ENCODE data around the gene HDLBP.
"Not testable (repeated sequence)": the region's sequence is repeated elsewhere in the genome, so short reads cannot be mapped to it uniquely, and the experiment has no call there.

HDLBP gene

GRCh38 chr2:241302759-241303651 is 12.5 kb downstream of the HDLBP start:
- no peak for FAIRE-seq

GRCh38 chr2:241302083-241302482 is 13.4 kb downstream of the HDLBP start:
- FAIRE-seq = no peak

- FAIRE-seq = no peak
These were observed 15.5 kb downstream of the HDLBP start for GRCh38 chr2:241300000-241300399.

GRCh38 chr2:241298673-241299072 is 16.8 kb downstream of the HDLBP start:
- FAIRE-seq = no peak

- no peak for FAIRE-seq
These were observed 18.7 kb downstream of the HDLBP start for GRCh38 chr2:241296767-241297166.

GRCh38 chr2:241295326-241296095 is 20.0 kb downstream of the HDLBP start:
- FAIRE-seq = no peak

GRCh38 chr2:241293378-241293797 is 22.1 kb downstream of the HDLBP start:
- FAIRE-seq = not testable (repeated sequence)

- FAIRE-seq = no peak
These were observed 23.5 kb downstream of the HDLBP start for GRCh38 chr2:241291977-241292376.

GRCh38 chr2:241291153-241291552 is 24.3 kb downstream of the HDLBP start:
- no peak for FAIRE-seq

- FAIRE-seq = no peak
These were observed 25.9 kb downstream of the HDLBP start for GRCh38 chr2:241289597-241289996.

- no peak for FAIRE-seq
These were observed 26.4 kb downstream of the HDLBP start for GRCh38 chr2:241289053-241289452.

GRCh38 chr2:241288324-241288888 is 27.1 kb downstream of the HDLBP start:
- no peak for FAIRE-seq

GRCh38 chr2:241286348-241287090 is 29.0 kb downstream of the HDLBP start:
- no peak for FAIRE-seq

GRCh38 chr2:241285596-241285995 is 29.9 kb downstream of the HDLBP start:
- no peak for FAIRE-seq

- FAIRE-seq = no peak
These were observed 32.9 kb downstream of the HDLBP start for GRCh38 chr2:241282555-241282954.

- FAIRE-seq = no peak
These were observed 35.2 kb downstream of the HDLBP start for GRCh38 chr2:241280291-241280690.

GRCh38 chr2:241279828-241280227 is 35.6 kb downstream of the HDLBP start:
- no peak for FAIRE-seq

- FAIRE-seq = no peak
These were observed 36.1 kb downstream of the HDLBP start for GRCh38 chr2:241279413-241279812.

GRCh38 chr2:241278306-241278705 is 37.2 kb downstream of the HDLBP start:
- not testable (repeated sequence) for FAIRE-seq

- FAIRE-seq = no peak
These were observed 39.6 kb downstream of the HDLBP start for GRCh38 chr2:241275910-241276309.

GRCh38 chr2:241275504-241275903 is 40.0 kb downstream of the HDLBP start:
- FAIRE-seq = no peak

- FAIRE-seq = no peak
These were observed 41.3 kb downstream of the HDLBP start for GRCh38 chr2:241274127-241274526.

Data from G401.6 (cell line).